K562 (cell line): ENCODE measurements around the gene ATRNL1.

ENCODE experiments used
- CBX2 ChIP-seq: fragments of 200-600 bp; sonication (generic); IDR thresholded peaks from one replicate; pipeline ENCODE4 v1.6.1; 2012; ENCODE audit warnings: mild to moderate bottlenecking, low read length, inconsistent platforms; ENCODE audit not compliant: insufficient read depth, poor library complexity, severe bottlenecking
- EP300 ChIP-seq: IDR thresholded peaks from 2 replicates; pipeline ENCODE4 v1.6.1; 2012; ENCODE audit warnings: low read length, improper control_type of control experiment
- EZH2 ChIP-seq: IDR thresholded peaks from 2 replicates; pipeline ENCODE4 v1.6.1; 2012; ENCODE audit warnings: low read depth, mild to moderate bottlenecking, inconsistent platforms, low read length, borderline replicate concordance
- GATA2 ChIP-seq: sonication (generic); formaldehyde crosslinking; IDR thresholded peaks from 2 replicates; pipeline ENCODE4 v1.4.0; 2020; ENCODE audit warnings: mild to moderate bottlenecking, missing genetic modification reagents
- MYNN ChIP-seq, 2 experiments: sonication (generic); formaldehyde crosslinking in 1 of 2; IDR thresholded peaks; 2 replicates each; pipeline versions ENCODE4 v1.5.0 to v1.6.1; 2016 to 2020; ENCODE audit warnings: antibody characterized with exemption in 1 of 2, missing genetic modification reagents in 1 of 2
- NR1H2 ChIP-seq: sonication (generic); formaldehyde crosslinking; IDR thresholded peaks from 2 replicates; pipeline ENCODE4 v1.4.0; 2020; ENCODE audit warnings: mild to moderate bottlenecking, missing genetic modification reagents
- POLR2AphosphoS5 ChIP-seq: IDR thresholded peaks from 2 replicates; pipeline ENCODE4 v1.6.1; 2011; ENCODE audit warnings: mild to moderate bottlenecking, low read depth, low read length, moderate library complexity; ENCODE audit not compliant: control insufficient read depth, insufficient read depth
- TF ChIP-seq, protein P1 (sequence below): fragments of 450-650 bp; conservative IDR thresholded peaks from 2 replicates; pipeline ENCODE4 v1.6.1; 2016; ENCODE audit warnings: missing genetic modification characterization, low read depth, mild to moderate bottlenecking, missing compliant biosample characterization, moderate library complexity
- TF ChIP-seq, protein P2 (sequence below): fragments of 250-450 bp; sonication (Bioruptor Pico); IDR thresholded peaks from 2 replicates; pipeline ENCODE4 v1.5.0; 2021; ENCODE audit warnings: mild to moderate bottlenecking, borderline replicate concordance

DNA sequence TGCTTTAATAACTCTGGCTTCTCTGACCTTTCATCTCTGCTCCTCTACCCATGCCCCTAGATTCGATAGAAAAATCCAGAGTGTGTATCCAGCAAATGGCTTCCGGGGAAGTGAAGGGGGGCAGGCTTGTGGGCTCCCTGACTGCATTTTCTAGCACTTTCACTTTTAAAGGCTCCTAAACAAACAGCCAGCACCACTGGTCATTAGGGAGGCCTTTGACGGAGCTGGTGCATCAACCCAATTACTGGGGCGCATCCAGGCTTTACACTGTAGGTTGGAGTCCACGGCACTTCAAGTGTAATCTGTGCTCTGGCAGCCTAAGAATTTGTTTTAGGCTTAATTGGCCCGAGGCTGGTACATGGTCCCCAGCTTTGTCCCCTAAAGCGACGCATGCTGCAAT lies 887.9 kb downstream of the ATRNL1 start:
- TF ChIP-seq GATA2 (CRISPR knock-in tag) (no peak), POLR2AphosphoS5 (no peak), NR1H2 (CRISPR knock-in tag) (no peak), MYNN (IDR thresholded peaks at IDR 0.05) (no peak), MYNN (CRISPR knock-in tag; IDR thresholded peaks at IDR 0.05) (no peak), CBX2 (no peak), EP300 (no peak), EZH2 (no peak)
- TF ChIP-seq, protein P1, sequence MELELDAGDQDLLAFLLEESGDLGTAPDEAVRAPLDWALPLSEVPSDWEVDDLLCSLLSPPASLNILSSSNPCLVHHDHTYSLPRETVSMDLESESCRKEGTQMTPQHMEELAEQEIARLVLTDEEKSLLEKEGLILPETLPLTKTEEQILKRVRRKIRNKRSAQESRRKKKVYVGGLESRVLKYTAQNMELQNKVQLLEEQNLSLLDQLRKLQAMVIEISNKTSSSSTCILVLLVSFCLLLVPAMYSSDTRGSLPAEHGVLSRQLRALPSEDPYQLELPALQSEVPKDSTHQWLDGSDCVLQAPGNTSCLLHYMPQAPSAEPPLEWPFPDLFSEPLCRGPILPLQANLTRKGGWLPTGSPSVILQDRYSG, result no peak
- TF ChIP-seq, protein P2, sequence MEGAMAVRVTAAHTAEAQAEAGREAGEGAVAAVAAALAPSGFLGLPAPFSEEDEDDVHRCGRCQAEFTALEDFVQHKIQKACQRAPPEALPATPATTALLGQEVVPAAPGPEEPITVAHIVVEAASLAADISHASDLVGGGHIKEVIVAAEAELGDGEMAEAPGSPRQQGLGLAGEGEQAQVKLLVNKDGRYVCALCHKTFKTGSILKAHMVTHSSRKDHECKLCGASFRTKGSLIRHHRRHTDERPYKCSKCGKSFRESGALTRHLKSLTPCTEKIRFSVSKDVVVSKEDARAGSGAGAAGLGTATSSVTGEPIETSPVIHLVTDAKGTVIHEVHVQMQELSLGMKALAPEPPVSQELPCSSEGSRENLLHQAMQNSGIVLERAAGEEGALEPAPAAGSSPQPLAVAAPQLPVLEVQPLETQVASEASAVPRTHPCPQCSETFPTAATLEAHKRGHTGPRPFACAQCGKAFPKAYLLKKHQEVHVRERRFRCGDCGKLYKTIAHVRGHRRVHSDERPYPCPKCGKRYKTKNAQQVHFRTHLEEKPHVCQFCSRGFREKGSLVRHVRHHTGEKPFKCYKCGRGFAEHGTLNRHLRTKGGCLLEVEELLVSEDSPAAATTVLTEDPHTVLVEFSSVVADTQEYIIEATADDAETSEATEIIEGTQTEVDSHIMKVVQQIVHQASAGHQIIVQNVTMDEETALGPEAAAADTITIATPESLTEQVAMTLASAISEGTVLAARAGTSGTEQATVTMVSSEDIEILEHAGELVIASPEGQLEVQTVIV (CRISPR knock-in tag), result no peak
